Endothelial cell of umbilical vein (primary cell): Measurements from ENCODE around the gene MRNIP. TPM values are rescaled to one million over a fixed set of nuclear protein-coding genes. Genes with fewer than 3 reads are reported as not detected.

Experiments used
- BruUV-seq: library from RNA; stranded (reverse); fragments of 400-500 nt; replicated peaks from 2 replicates; lab custom pipeline; 2021; lab: Mats Ljungman, UMichigan
- CTCF ChIA-PET: fragments of 300-600, 350-600 bp; sonication (Branson Sonifier 250); formaldehyde crosslinking; loops from one replicate; lab custom pipeline; 2021; ENCODE audit warnings: antibody characterized with exemption, inconsistent platforms; lab: Charles Lee
- POLR2A ChIA-PET: fragments of 300-600, 350-600 bp; sonication (Branson Sonifier 250); formaldehyde crosslinking; loops from one replicate; lab custom pipeline; 2021; ENCODE audit warnings: antibody characterized with exemption, inconsistent platforms; lab: Charles Lee
- DNase-seq: peaks from one replicate; pipeline ENCODE4 v3.0.0-alpha.2; 2011; ENCODE audit warnings: low read depth, low spot score
- FAIRE-seq: peaks from 2 replicates; lab custom pipeline; 2011; peaks lifted over from hg19 to GRCh38; lab: Jason Lieb, UNC
- H2AFZ ChIP-seq: 2 replicates; pipeline ENCODE4 v1.6.0; 2012; ENCODE audit warnings: low read depth, low read length, control low read depth, inconsistent platforms
- H3K27ac ChIP-seq: 2 replicates; pipeline ENCODE4 v1.5.1; 2011; ENCODE audit warnings: low read depth, mild to moderate bottlenecking, control low read depth, low read length, moderate library complexity; ENCODE audit not compliant: insufficient read depth
- H3K27me3 ChIP-seq, 2 experiments: 2 replicates each; pipeline versions ENCODE4 v1.6.0 to v1.6.1; 2011; ENCODE audit warnings: low read length in 2 of 2, mixed read lengths in 1 of 2; ENCODE audit not compliant: control insufficient read depth in 2 of 2, insufficient read depth in 2 of 2
- H3K36me3 ChIP-seq, 2 experiments: 2 replicates in 1 of 2; 3 replicates in 1 of 2; pipeline ENCODE4 v1.5.1; 2011; ENCODE audit warnings: low read length in 2 of 2, mild to moderate bottlenecking in 1 of 2, moderate library complexity in 1 of 2; ENCODE audit not compliant: control insufficient read depth in 2 of 2, insufficient read depth in 2 of 2; ENCODE audit errors: extremely low read depth in 1 of 2
- H3K4me1 ChIP-seq: 3 replicates; pipeline ENCODE4 v1.5.1; 2011; ENCODE audit warnings: mild to moderate bottlenecking, low read length; ENCODE audit not compliant: control insufficient read depth, insufficient read depth; ENCODE audit errors: extremely low read depth
- H3K4me2 ChIP-seq: 2 replicates; pipeline ENCODE4 v1.6.1; 2011; ENCODE audit warnings: low read length, control low read depth, mixed read lengths; ENCODE audit not compliant: insufficient read depth
- H3K4me3 ChIP-seq, 3 experiments: fragments of 200-600 bp in 1 of 3; sonication (generic), shearing (Covaris generic) in 1 of 3; replicated peaks in 1 of 3; 2 replicates each; pipeline ENCODE4 v1.5.1; 2011 to 2016; ENCODE audit warnings: control low read depth in 3 of 3, low read length in 3 of 3, mild to moderate bottlenecking in 2 of 3, inconsistent platforms in 1 of 3, low read depth in 1 of 3, moderate library complexity in 1 of 3; ENCODE audit not compliant: insufficient read depth in 1 of 3
- H3K79me2 ChIP-seq: 2 replicates; pipeline ENCODE4 v1.6.0; 2012; ENCODE audit warnings: low read length, inconsistent platforms; ENCODE audit not compliant: control insufficient read depth, insufficient read depth
- H3K9ac ChIP-seq: replicated peaks from 2 replicates; pipeline ENCODE3; 2011; ENCODE audit warnings: low read length, control low read depth; ENCODE audit not compliant: insufficient read depth; ENCODE audit errors: extremely low read depth
- H3K9me1 ChIP-seq: replicated peaks from 3 replicates; pipeline ENCODE4 v1.6.0; 2011; ENCODE audit warnings: mild to moderate bottlenecking, low read length; ENCODE audit not compliant: control insufficient read depth, insufficient read depth; ENCODE audit errors: extremely low read depth
- H3K9me3 ChIP-seq: replicated peaks from 2 replicates; pipeline ENCODE4 v1.5.1; 2012; ENCODE audit warnings: low read length, inconsistent platforms; ENCODE audit not compliant: control insufficient read depth, insufficient read depth
- H4K20me1 ChIP-seq: replicated peaks from 2 replicates; pipeline ENCODE3; 2011; ENCODE audit warnings: mild to moderate bottlenecking, low read length; ENCODE audit not compliant: control insufficient read depth, insufficient read depth; ENCODE audit errors: extremely low read depth
- CTCF ChIP-seq, 2 donors: IDR thresholded peaks; 1 replicate in 1 of 2; 2 replicates in 1 of 2; pipeline ENCODE4 v1.5.1; 2011; ENCODE audit warnings: low read length in 2 of 2, mild to moderate bottlenecking in 2 of 2, moderate library complexity in 2 of 2, control low read depth in 1 of 2, inconsistent platforms in 1 of 2, low read depth in 1 of 2; ENCODE audit not compliant: insufficient read depth in 1 of 2; ENCODE audit errors: extremely low read depth in 1 of 2
- EZH2 ChIP-seq: IDR thresholded peaks from 2 replicates; pipeline ENCODE4 v1.6.1; 2012; ENCODE audit warnings: borderline replicate concordance, low read depth, mild to moderate bottlenecking, moderate library complexity, low read length, inconsistent platforms; ENCODE audit not compliant: severe bottlenecking
- FOS ChIP-seq: IDR thresholded peaks from 2 replicates; pipeline ENCODE4 v1.6.1; 2011; ENCODE audit warnings: mild to moderate bottlenecking, low read length, moderate library complexity, borderline replicate concordance; ENCODE audit not compliant: insufficient read depth
- GATA2 ChIP-seq: IDR thresholded peaks from 2 replicates; pipeline ENCODE4 v1.7.0; 2011; ENCODE audit warnings: low read depth, mild to moderate bottlenecking, moderate library complexity, mixed read lengths, low read length; ENCODE audit not compliant: insufficient read length, insufficient read depth
- JUN ChIP-seq: IDR thresholded peaks from 2 replicates; pipeline ENCODE4 v1.6.1; 2011; ENCODE audit warnings: borderline replicate concordance, low read depth; ENCODE audit not compliant: insufficient read length, insufficient read depth
- MAX ChIP-seq: IDR thresholded peaks from 2 replicates; pipeline ENCODE4 v1.6.1; 2011; ENCODE audit not compliant: insufficient read depth, insufficient read length
- MYC ChIP-seq: IDR thresholded peaks from one replicate; pipeline ENCODE4 v1.6.1; 2011; ENCODE audit warnings: mild to moderate bottlenecking, low read depth, low read length
- POLR2A ChIP-seq: IDR thresholded peaks from 2 replicates; pipeline ENCODE4 v1.6.1; 2012; ENCODE audit warnings: low read depth, mild to moderate bottlenecking, control low read depth, low read length
- POLR2AphosphoS5 ChIP-seq: IDR thresholded peaks from 2 replicates; pipeline ENCODE4 v1.6.1; 2012; ENCODE audit warnings: low read depth, mild to moderate bottlenecking, control low read depth, low read length, moderate library complexity; ENCODE audit not compliant: insufficient read depth
- dilution Hi-C: fragments of 300-500 bp; cut with MboI; formaldehyde crosslinking; loops from one replicate; pipeline ENCODE4 v1.15.0; 2019; ENCODE audit warnings: low sequenced_read_pairs; ENCODE audit not compliant: extremely low pct_ligation_motif_present
- intact Hi-C: fragments of 100-400 bp; cut with micrococcal nuclease; formaldehyde crosslinking; loops from one replicate; pipeline ENCODE4 v1.10.0; 2022
- polyA plus RNA-seq, 4 experiments: library from polyadenylated mRNA; depleted of rRNA in 3 of 4; stranded (reverse) in 3 of 4; unstranded in 1 of 4; fragments of >200 nt; gene quantifications; 2 replicates each; pipeline versions ENCODE4 v1.2.1 to v1.2.3, GENCODE V29; 2011 to 2012; ENCODE audit warnings: missing spikeins in 1 of 4
- total RNA-seq: library from RNA; stranded (reverse); gene quantifications from 2 replicates; pipeline ENCODE4 v1.2.3, GENCODE V29; 2021

Gene MRNIP
- total and polyA plus RNA-seq, 2 donors (not counting 3 experiments of a cell fraction or from before 2014, with no cell fraction given), result 17.1 to 19.1 TPM

GRCh38 chr5:179893076-179893957 lies 34.7 kb upstream of the MRNIP start:
- intact Hi-C loops, result no loop called here
- TF ChIP-seq CTCF (IDR thresholded peaks at IDR 0.05; ENCODE audit: extremely low read depth in 1 of 2, insufficient read depth in 1 of 2, low read depth in 1 of 2, low read length in 2 of 2) (no peak), GATA2 (no peak)
- H3K9me3 ChIP-seq, result no peaks in the 10 kb centered on the region
- FAIRE-seq, result no peak
- ChIA-PET POLR2A (no interaction called here), CTCF (interaction anchor here (1.4 kb wide), 1 partner anchor 91 kb away, joined by 3 read pairs; no protein-coding TSS in a partner anchor)
- H2AFZ ChIP-seq, result no peak overlapping the region
- no peak overlapping the region for H3K27ac ChIP-seq
- H3K36me3 ChIP-seq, result peaks cover 8 to 66% of the 10 kb centered on the region in 2 experiments
- DNase-seq, result no peak
- H3K79me2 ChIP-seq, result no peaks in the 10 kb centered on the region
- H3K27me3 ChIP-seq, result no peaks in the 10 kb centered on the region
- no peaks in the 10 kb centered on the region for H3K9me1 ChIP-seq
- no peaks in the 10 kb centered on the region for H3K4me1 ChIP-seq
- no TSS peak for BruUV-seq
- no peak overlapping the region for H3K4me3 ChIP-seq
- H3K9ac ChIP-seq, result no peak overlapping the region
- H3K4me2 ChIP-seq, result no peak overlapping the region
- H4K20me1 ChIP-seq, result no peaks in the 10 kb centered on the region
- dilution Hi-C loops, result no loop called here

GRCh38 chr5:179892255-179892654 lies 33.6 kb upstream of the MRNIP start:
- Histone ChIP-seq H3K27me3 (no peaks in the 10 kb centered on the region), H3K36me3 (peaks cover 13 to 72% of the 10 kb centered on the region in 2 experiments), H3K9me1 (no peaks in the 10 kb centered on the region), H3K4me1 (no peaks in the 10 kb centered on the region), H3K79me2 (no peaks in the 10 kb centered on the region), H3K4me2 (no peak overlapping the region), H3K4me3 (no peak overlapping the region), H3K9ac (no peak overlapping the region), H3K27ac (no peak overlapping the region), H2AFZ (no peak overlapping the region), H3K9me3 (no peaks in the 10 kb centered on the region), H4K20me1 (no peaks in the 10 kb centered on the region)
- POLR2A ChIA-PET, result no interaction called here
- BruUV-seq, result no TSS peak
- CTCF ChIA-PET, result no interaction called here
- FAIRE-seq (no peak), DNase-seq (no peak)
- intact Hi-C loops (no loop called here), dilution Hi-C loops (no loop called here)
- TF ChIP-seq FOS (no peak), JUN (no peak), MAX (no peak), CTCF (IDR thresholded peaks at IDR 0.05; ENCODE audit: extremely low read depth in 1 of 2, insufficient read depth in 1 of 2, low read depth in 1 of 2, low read length in 2 of 2) (no peak), POLR2A (no peak), MYC (no peak), EZH2 (no peak), GATA2 (no peak), POLR2AphosphoS5 (no peak)
